ENCODE results near the gene TRIM26.

TRIM26 gene

DNA sequence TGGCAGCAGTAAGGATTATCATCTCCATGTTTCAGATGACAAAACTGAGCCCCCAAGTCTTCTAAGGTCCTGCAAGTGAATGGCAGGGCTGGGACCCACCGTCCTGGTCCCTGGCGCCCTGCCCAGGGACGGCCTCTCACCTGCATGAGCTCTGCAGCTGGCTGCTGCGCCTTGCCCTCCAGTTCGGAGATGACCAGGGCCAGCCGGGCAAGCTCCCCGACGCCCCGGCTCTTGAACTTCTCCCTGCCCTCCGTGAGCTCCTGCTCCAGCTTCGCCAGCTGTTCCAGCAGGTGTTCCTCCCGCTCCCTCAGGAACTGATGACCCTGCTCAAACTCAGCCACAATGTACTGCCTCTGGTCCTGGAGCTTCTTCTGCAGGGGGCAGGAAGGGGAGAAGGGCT lies 16.8 kb downstream of the TRIM26 start:
- H3K27me3 Mint-ChIP-seq: no peaks in the 10 kb centered on the region
- no peak overlapping the region for H3K4me3 Mint-ChIP-seq
- no peak overlapping the region for H3K27ac Mint-ChIP-seq
- H3K9me3 Mint-ChIP-seq: no peaks in the 10 kb centered on the region
- peaks cover 18% of the 10 kb centered on the region for H3K4me1 Mint-ChIP-seq
- H3K36me3 Mint-ChIP-seq: peaks cover 41% of the 10 kb centered on the region
- ATAC-seq: no peak

DNA sequence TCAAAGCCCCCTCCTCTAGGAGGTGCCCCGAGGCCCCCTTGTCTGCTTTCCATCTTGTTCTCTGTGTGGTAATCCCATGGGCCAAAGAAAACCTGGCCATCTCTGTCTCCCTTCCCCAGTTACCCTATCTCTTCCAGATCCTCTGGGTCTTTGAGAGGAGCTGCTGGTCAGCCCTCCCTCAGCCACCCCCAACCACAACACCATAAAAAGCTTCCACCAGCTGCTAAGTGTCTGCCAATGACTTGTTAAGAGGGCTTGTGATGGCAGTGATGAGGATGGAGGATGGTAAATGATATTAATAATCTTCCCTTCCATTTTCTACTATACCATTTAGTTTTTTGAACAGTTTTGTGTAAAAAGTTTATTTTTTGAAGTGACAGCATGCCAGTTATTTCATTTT lies 17.3 kb downstream of the TRIM26 start:
- Mint-ChIP-seq H3K9me3 (no peaks in the 10 kb centered on the region), H3K36me3 (peaks cover 45% of the 10 kb centered on the region), H3K27ac (no peak overlapping the region), H3K27me3 (no peaks in the 10 kb centered on the region), H3K4me1 (peaks cover 14% of the 10 kb centered on the region), H3K4me3 (no peak overlapping the region)
- no peak for ATAC-seq

DNA sequence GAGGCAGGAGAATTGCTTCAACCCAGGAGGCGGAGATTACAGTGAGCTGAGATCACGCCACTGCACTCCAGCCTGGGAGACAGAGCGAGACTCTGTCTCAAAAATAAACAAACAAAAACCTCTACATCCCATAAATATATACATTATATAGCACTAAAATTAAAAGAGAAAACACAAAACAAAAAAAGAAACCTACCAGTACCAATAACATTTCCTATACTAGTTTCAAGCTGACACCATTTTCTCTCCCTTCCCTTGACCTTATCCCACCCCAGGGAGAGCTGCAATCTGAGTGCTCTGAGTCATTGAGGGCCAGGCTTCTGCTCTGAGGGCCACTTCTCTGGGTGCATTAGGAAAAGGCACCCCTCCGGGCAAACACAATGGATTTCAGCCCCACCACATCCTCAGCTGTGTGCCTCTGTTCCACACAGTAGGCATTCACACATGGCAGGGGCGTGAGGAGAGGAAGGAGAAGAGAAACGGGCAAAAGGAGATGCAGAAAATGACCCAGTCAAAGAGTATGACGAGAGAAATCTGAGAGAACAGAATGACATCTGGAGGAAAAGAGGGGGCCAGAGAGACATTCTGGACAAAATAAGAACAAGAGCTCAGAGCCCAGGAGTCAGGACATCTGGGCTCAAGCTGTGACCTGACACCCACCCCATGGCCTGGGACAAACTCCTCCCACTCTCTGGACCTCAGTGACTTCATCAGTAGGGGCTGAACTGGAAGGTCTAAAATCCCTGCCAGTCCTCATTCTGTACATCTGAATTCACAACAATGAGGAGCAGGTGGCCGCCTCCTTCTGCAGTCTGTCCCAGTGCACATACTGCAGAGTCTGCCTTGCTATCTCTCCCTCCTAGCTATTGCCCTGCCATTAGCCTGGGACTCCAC lies 18.2 kb downstream of the TRIM26 start:
- no peak for ATAC-seq
- peaks cover 48% of the 10 kb centered on the region for H3K36me3 Mint-ChIP-seq
- H3K4me1 Mint-ChIP-seq: peaks cover 6% of the 10 kb centered on the region
- no peaks in the 10 kb centered on the region for H3K9me3 Mint-ChIP-seq
- no peak overlapping the region for H3K27ac Mint-ChIP-seq
- no peak overlapping the region for H3K4me3 Mint-ChIP-seq
- no peaks in the 10 kb centered on the region for H3K27me3 Mint-ChIP-seq

DNA sequence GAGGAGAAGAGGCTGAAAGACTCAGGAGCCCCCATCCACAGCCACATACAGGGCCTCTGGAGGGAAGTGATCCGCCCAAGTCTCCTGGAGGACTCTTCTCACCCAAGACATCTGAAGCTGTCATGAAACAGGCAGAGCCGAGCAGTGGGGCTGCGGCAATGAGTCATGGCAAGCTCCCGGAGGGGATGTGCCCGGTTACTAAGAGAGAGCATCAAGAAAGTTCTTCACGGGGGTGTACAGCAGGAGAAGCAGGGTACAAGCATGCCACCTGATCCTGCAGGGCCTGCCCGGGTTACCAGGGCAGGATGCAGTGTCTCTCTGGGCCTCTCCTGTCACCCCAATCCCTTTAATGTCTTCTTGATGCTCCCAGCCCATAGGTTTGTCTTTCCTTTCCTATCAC lies 21.1 kb downstream of the TRIM26 start:
- Mint-ChIP-seq H3K27ac (no peak overlapping the region), H3K4me1 (peaks cover 2% of the 10 kb centered on the region), H3K4me3 (no peak overlapping the region), H3K27me3 (no peaks in the 10 kb centered on the region), H3K36me3 (peaks cover 56% of the 10 kb centered on the region), H3K9me3 (no peaks in the 10 kb centered on the region)
- ATAC-seq: no peak

DNA sequence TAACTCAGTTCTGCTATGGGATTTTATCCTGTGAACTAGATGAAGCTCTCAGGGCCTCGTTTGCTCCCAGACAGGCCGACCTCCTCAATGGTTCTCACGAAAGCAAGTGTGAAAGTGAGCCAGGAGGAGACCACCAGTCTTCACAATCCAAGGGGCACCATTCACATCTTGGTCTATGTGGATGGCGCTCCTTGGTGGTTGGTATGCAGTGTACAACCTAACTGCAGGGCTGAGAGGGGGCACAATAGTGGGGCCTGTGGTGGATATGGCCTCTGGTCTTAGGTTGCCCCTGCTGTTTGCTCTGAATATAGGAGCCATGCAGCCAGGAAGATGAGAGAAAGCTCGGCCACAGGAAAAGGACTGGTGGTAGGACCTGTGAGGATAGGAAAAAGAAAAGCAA lies 24.7 kb downstream of the TRIM26 start:
- H3K27me3 Mint-ChIP-seq: no peaks in the 10 kb centered on the region
- H3K27ac Mint-ChIP-seq: no peak overlapping the region
- no peak overlapping the region for H3K4me3 Mint-ChIP-seq
- no peak for ATAC-seq
- peaks cover 68% of the 10 kb centered on the region for H3K36me3 Mint-ChIP-seq
- H3K4me1 Mint-ChIP-seq: no peaks in the 10 kb centered on the region
- H3K9me3 Mint-ChIP-seq: no peaks in the 10 kb centered on the region

DNA sequence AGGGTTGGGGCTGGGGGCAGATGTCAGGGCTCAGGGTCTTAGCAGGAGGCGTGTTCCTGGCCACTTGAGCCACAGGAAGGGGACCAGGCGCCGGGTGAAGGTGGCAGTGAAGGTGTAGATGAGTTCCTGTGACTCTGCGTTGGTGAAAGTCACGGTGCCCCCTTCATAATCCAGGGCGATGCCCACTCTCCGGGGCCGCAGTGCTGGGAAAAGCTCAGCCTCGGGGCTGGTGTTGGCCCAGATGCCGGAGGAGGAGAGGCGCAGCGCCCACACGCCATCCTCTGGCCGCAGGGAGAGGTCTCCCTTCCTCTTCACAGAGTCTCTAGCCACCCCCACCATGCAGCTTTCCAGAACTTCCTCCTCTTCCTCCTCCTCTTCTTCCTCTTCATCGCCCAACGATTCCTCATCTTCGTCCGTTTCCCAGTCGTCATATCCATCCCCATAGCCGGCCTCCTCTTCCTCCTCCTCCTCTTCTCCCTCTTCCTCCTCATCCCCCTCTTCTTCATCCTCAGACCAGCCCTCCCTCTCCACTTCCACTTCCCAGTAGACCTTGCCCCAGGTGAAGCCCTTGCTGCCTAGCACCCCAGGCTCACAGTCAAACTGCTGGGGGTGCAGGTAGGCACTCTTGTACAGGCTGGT lies 27.2 kb downstream of the TRIM26 start:
- peaks cover 3% of the 10 kb centered on the region for H3K9me3 Mint-ChIP-seq
- no peaks in the 10 kb centered on the region for H3K27me3 Mint-ChIP-seq
- peaks cover 62% of the 10 kb centered on the region for H3K36me3 Mint-ChIP-seq
- H3K27ac Mint-ChIP-seq: no peak overlapping the region
- no peak for ATAC-seq
- no peaks in the 10 kb centered on the region for H3K4me1 Mint-ChIP-seq
- no peak overlapping the region for H3K4me3 Mint-ChIP-seq

DNA sequence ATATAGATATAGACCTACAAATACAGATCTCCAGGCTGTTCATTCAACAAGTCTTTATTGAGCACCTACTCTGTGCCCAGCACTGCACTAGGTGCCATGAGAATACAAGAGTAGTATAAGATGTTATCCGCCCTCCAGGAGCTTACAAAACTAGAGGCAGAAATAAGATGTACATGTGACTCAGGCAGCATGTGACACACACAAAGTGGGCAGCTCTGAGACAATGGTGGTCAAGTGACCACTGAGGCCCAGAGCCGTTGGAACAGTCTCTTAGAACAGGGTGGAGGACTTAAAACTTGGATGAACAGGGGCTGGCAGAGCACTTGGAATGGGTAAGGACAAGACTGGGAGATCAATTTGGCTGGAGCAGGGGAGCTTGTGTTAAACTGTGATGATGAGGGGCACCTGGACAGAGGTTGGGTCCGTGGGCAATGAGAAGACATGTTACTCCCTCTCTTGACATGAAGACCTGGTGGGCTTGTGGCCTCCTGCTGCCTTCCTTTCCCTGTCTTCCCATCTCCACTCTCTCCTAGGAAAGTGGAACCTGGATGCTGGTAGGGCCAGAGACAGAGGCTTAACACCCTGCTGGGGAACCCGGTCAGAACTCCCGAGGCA lies 28.7 kb downstream of the TRIM26 start:
- no peak for ATAC-seq
- H3K9me3 Mint-ChIP-seq: peaks cover 3% of the 10 kb centered on the region
- no peaks in the 10 kb centered on the region for H3K4me1 Mint-ChIP-seq
- H3K27ac Mint-ChIP-seq: peak overlapping the region; percentile 26
- H3K27me3 Mint-ChIP-seq: peaks cover 3% of the 10 kb centered on the region
- peaks cover 50% of the 10 kb centered on the region for H3K36me3 Mint-ChIP-seq
- H3K4me3 Mint-ChIP-seq: no peak overlapping the region

DNA sequence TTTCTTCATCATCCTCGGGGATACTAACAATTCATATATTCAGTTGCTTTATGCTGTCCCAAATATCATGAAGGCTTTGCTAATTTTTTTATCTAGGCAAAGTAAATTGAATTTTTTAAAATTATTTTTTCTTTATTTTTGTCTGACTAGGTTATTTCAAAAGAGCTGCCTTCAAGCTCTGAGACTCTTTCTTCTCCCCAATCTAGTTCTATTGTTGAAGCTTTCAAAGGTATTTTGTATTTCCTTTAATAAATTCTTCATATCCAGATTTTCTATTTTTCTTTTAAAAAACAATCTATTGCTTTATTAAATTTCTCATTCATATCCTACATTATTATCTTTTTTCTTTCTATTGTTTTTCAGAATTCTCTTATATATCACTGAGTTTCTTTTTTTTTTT lies 33.1 kb downstream of the TRIM26 start:
- Mint-ChIP-seq H3K4me3 (no peak overlapping the region), H3K27ac (no peak overlapping the region), H3K9me3 (peaks cover 7% of the 10 kb centered on the region), H3K4me1 (no peaks in the 10 kb centered on the region), H3K27me3 (peaks cover 42% of the 10 kb centered on the region), H3K36me3 (peaks cover 19% of the 10 kb centered on the region)
- no peak for ATAC-seq

DNA sequence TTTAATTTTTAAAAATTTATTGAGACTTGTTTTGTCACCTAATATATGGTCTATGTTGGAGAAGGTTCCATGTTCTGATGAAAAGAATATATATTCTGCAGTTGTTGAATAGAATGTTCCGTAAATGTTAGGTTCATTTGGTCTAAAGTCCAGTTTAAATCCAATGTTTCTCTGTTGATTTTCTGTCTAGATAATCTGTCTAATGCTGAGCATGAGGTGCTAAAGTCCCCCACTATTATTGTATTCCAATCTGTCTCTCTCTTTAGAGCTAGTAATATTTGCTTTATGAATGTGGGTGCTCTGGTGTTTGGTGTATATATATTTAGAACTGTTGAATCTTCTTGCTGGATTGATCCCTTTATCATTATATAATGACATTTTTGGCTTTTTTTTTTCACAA lies 34.4 kb downstream of the TRIM26 start:
- Mint-ChIP-seq H3K27me3 (peaks cover 47% of the 10 kb centered on the region), H3K9me3 (peaks cover 7% of the 10 kb centered on the region), H3K36me3 (peaks cover 6% of the 10 kb centered on the region), H3K4me1 (no peaks in the 10 kb centered on the region), H3K4me3 (no peak overlapping the region), H3K27ac (no peak overlapping the region)
- no peak for ATAC-seq

DNA sequence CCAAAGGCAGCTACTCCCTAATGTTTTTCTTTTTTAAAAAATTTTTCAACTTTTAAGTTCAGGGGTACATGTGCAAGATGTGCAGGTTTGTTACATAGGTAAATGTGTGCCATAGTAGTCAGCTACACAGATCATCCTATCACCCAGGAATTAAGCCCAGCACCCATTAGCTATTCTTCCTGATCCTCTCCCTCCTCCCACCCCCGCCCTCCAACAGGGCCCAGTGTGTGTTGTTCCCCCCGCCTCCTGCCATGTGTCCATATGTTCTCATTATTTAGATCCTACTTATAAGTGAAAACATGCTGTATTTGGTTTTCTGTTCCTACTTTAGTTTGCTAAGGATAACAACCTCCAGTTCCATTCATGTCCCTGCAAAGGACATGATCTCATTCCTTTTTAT lies 37.4 kb downstream of the TRIM26 start:
- Mint-ChIP-seq H3K4me3 (no peak overlapping the region), H3K4me1 (peaks cover 6% of the 10 kb centered on the region), H3K27me3 (peaks cover 76% of the 10 kb centered on the region), H3K9me3 (peaks cover 4% of the 10 kb centered on the region), H3K36me3 (peaks cover 6% of the 10 kb centered on the region), H3K27ac (no peak overlapping the region)
- ATAC-seq: no peak

DNA sequence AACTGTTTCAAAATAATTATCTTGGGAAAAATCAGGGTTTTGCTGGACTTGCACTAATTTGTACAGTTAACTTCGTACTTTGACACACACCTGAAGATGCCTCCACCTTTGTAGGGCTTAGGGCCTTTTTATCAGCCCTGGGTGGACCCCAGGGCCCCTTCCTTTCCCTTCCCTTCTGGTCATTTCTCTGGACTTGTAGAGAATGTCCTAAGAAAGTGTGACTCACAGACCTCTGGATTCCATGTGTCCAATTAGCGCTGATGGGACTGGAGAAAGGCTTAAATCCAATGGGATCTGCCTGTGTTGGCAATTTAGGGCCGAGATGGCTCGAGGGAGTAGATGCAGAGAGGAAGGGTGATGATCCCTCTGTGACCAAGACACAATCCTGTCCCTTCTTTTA lies 40.5 kb downstream of the TRIM26 start:
- no peak overlapping the region for H3K4me3 Mint-ChIP-seq
- peaks cover 13% of the 10 kb centered on the region for H3K4me1 Mint-ChIP-seq
- H3K27me3 Mint-ChIP-seq: peaks cover 85% of the 10 kb centered on the region
- ATAC-seq: no peak
- no peaks in the 10 kb centered on the region for H3K36me3 Mint-ChIP-seq
- no peaks in the 10 kb centered on the region for H3K9me3 Mint-ChIP-seq
- H3K27ac Mint-ChIP-seq: no peak overlapping the region

DNA sequence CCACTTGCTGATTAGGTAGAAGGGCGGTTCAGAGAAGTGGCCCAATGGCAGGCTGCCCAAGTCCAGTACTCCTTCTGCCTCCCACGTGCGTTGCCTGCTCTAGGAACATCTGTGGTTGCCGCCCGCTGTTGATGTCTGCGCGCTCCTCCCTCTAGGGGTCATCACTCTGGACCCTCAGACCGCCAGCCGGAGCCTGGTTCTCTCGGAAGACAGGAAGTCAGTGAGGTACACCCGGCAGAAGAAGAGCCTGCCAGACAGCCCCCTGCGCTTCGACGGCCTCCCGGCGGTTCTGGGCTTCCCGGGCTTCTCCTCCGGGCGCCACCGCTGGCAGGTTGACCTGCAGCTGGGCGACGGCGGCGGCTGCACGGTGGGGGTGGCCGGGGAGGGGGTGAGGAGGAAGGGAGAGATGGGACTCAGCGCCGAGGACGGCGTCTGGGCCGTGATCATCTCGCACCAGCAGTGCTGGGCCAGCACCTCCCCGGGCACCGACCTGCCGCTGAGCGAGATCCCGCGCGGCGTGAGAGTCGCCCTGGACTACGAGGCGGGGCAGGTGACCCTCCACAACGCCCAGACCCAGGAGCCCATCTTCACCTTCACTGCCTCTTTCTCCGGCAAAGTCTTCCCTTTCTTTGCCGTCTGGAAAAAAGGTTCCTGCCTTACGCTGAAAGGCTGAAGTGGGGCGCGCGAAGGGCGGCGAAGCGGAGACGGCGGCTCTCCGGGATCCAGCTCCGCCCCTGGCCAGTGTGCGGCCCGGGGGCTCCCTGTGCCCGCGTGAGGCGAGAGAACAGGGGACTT lies 41.3 kb downstream of the TRIM26 start:
- peak; percentile 36 for ATAC-seq
- Mint-ChIP-seq H3K4me3 (peak overlapping the region; percentile 51), H3K27me3 (peaks cover 82% of the 10 kb centered on the region)

DNA sequence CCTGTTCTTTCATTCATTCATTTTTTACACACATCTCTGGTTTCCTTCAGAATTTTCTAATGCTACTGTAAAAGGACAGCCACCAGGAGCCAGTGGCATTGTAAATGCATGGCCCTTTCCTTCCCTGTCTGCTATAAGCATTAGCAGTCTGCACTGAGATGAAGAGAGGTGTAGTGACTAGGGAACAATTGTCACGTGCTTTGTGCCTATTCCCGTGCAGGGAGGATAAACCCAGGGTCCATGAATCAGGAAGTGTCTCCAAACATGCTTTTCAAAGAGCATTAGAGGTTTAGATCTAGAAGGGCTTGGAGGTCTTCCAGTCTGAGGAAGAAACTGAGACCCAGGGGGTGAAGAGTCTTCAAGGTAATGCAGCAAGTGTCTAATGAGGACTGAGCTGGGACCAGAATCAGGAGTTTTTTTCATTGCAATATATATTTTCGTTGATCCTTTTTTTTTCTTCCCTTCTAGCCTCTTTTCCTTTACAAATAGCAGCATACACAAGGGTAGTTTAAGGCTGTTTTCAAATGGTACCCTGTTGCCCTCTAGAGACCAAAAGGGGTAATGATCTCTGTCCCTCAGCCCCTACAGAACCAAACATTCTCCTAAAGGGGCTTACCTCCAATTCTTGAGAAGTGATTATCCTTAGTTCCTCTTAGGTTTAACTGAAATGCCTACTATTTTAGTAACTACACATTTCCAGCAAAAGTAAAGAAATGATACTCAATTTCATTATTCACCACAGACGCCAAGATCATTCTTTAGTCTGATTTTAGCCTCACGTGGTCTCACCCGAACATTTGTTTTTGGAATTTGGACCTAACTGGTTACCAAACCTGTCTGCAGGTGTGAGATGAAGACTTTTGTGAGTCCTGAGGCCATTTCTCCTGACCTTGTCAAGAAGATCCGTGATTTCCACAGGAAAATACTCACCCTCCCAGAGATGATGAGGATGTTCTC lies 43.3 kb downstream of the TRIM26 start:
- Mint-ChIP-seq H3K9me3 (no peaks in the 10 kb centered on the region), H3K4me1 (peaks cover 13% of the 10 kb centered on the region), H3K36me3 (no peaks in the 10 kb centered on the region), H3K27ac (no peak overlapping the region), H3K27me3 (peaks cover 81% of the 10 kb centered on the region), H3K4me3 (no peak overlapping the region)
- peak; percentile 60 for ATAC-seq

More for the DNA sequence above, 41.3 kb downstream of the TRIM26 start:
- H3K36me3 Mint-ChIP-seq: no peaks in the 10 kb centered on the region
- H3K9me3 Mint-ChIP-seq: no peaks in the 10 kb centered on the region
- H3K27ac Mint-ChIP-seq: no peak overlapping the region
- H3K4me1 Mint-ChIP-seq: peaks cover 13% of the 10 kb centered on the region

DNA sequence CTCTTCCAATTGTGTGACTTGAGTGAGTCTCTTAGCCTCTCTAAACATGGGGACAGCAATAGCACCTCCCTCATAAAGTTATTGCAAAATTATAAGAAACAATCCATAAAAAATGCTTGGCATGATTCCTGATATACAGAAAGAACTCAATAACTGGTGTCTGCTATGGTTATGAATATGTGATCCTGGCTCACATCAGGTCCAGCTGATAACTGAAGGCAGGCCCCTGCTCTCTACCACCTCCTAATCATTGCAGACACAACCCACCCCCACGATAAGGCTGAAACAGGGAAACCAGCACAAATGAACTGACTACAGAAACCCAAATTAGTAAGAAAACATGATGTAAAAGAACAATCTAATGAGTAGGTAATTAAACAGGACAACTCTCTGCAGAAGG lies 44.5 kb downstream of the TRIM26 start:
- peaks cover 89% of the 10 kb centered on the region for H3K27me3 Mint-ChIP-seq
- H3K4me1 Mint-ChIP-seq: peaks cover 13% of the 10 kb centered on the region

More for the DNA sequence above, 44.5 kb downstream of the TRIM26 start:
- Mint-ChIP-seq H3K27ac (no peak overlapping the region), H3K4me3 (no peak overlapping the region), H3K36me3 (no peaks in the 10 kb centered on the region), H3K9me3 (no peaks in the 10 kb centered on the region)
- ATAC-seq: no peak

Measured in stimulated activated memory B cell treated with anti-CD40 and anti-IgM and Interleukin-4, amounts not matched to agents 10 μg/mL and 1 μg/mL and 100 μg/mL, for 72 hours (primary cell).